Lung (tissue), 12 donors: ENCODE results near the gene RNPEPL1. TPM values are rescaled to one million over a fixed set of nuclear protein-coding genes. Genes with fewer than 3 reads are reported as not detected.

Source experiments
- ATAC-seq: fragments of 200-7000 bp; cut with Tn5 transposase; one replicate; pipeline ENCODE4 v1.9.1; 2020; ENCODE audit warnings: moderate number of reproducible peaks; ENCODE audit not compliant: insufficient read depth, low FRiP score
- DNase-seq, 3 donors: peaks; one replicate each; pipeline ENCODE4 v3.0.0-alpha.2; 2013 to 2017
- H3K27ac ChIP-seq, 2 donors: one replicate each; pipeline ENCODE4 v1.5.1; 2013; ENCODE audit warnings: mild to moderate bottlenecking in 2 of 2, moderate library complexity in 2 of 2, control low read depth in 1 of 2, inconsistent platforms in 1 of 2, low read depth in 1 of 2, low read length in 1 of 2
- H3K27me3 ChIP-seq, 3 donors: one replicate each; pipeline ENCODE4 v1.5.1; 2013; ENCODE audit warnings: low read length in 2 of 3; ENCODE audit not compliant: control insufficient read depth in 3 of 3, insufficient read depth in 3 of 3
- H3K36me3 ChIP-seq, 4 donors: one replicate each; pipeline ENCODE4 v1.5.1; 2013; ENCODE audit warnings: low read length in 4 of 4, mild to moderate bottlenecking in 1 of 4, moderate library complexity in 1 of 4; ENCODE audit not compliant: control insufficient read depth in 4 of 4, insufficient read depth in 4 of 4
- H3K4me1 ChIP-seq, 5 donors: one replicate each; pipeline ENCODE4 v1.5.1; 2013; ENCODE audit warnings: low read length in 5 of 5, mild to moderate bottlenecking in 2 of 5, moderate library complexity in 1 of 5; ENCODE audit not compliant: control insufficient read depth in 5 of 5, insufficient read depth in 5 of 5
- H3K4me3 ChIP-seq: one replicate; pipeline ENCODE4 v1.5.1; 2013; ENCODE audit warnings: mild to moderate bottlenecking, control low read depth, moderate library complexity
- H3K9ac ChIP-seq, 2 donors: one replicate each; pipeline ENCODE4 v1.5.1; 2013; ENCODE audit warnings: low read length in 2 of 2, control low read depth in 1 of 2; ENCODE audit not compliant: insufficient read depth in 1 of 2
- H3K9me3 ChIP-seq, 4 donors: one replicate each; pipeline ENCODE4 v1.5.1; 2013; ENCODE audit warnings: low read length in 3 of 4, mild to moderate bottlenecking in 1 of 4, moderate library complexity in 1 of 4; ENCODE audit not compliant: control insufficient read depth in 4 of 4, insufficient read depth in 3 of 4
- WGBS, 2 donors: extraction: QIAGEN DNeasy Blood & Tissue Kit; methylation state at CpG; one replicate each; pipeline ENCODE4 v1.1.7; 2013; 5-methylcytosine and 5-hydroxymethylcytosine counted together
- polyA plus RNA-seq, 2 donors: library from polyadenylated mRNA; stranded (reverse); fragments of 200-250 nt; gene quantifications; one replicate each; pipeline ENCODE4 v1.2.1, GENCODE V29; 2013
- total RNA-seq, 2 donors: library from RNA; depleted of rRNA in 1 of 2; stranded (reverse); fragments of >200 nt in 1 of 2; gene quantifications; one replicate each; pipeline ENCODE4 v1.2.1, GENCODE V29; 2014 to 2021
- TF ChIP-seq, protein P1 (sequence below): IDR thresholded peaks from 2 replicates; pipeline ENCODE4 v1.5.1; 2012; ENCODE audit warnings: mild to moderate bottlenecking; ENCODE audit errors: control extremely low read depth, extremely low read depth
- donor health status: control.
- donor health status: control.
- donor health status: Bipolar disorder and iron deficiency.
- donor health status: healthy.
- donor health status: DM: yes; HTN: yes; CAD: no.

RNPEPL1 gene
- total and polyA plus RNA-seq, 4 donors = 24.5 to 235 (median 88.2) TPM

DNA sequence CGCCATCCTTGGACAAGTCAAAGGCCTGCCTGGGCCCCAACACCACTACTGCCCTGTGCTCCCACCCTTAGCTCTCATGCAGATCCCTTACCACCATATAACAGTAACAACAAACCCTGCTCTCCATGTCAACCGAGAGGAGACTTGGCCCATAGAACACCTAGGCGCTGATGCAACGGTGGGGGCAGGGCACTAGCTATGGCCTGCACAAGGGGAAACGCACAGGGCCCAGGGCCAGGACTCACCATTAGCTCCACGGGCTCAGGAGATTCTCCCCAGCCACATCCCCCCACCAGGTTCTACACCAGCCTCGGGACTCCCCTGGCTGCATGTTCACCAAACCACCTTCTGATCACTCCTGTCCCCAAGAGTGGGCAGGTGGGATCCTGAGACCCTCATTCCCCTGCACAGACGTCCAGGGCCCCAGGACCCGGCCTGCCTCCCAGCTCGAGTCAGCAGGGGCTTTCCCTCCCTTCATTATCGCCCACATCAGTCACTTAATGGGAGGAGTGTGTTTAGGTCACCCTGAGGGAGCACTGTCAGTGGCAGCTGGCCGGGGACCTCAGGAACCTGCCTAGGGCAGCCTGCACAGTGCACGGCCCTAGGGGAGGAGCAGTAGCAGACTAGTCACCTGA, 39.8 kb upstream of the RNPEPL1 start:
- TF ChIP-seq, protein P1, sequence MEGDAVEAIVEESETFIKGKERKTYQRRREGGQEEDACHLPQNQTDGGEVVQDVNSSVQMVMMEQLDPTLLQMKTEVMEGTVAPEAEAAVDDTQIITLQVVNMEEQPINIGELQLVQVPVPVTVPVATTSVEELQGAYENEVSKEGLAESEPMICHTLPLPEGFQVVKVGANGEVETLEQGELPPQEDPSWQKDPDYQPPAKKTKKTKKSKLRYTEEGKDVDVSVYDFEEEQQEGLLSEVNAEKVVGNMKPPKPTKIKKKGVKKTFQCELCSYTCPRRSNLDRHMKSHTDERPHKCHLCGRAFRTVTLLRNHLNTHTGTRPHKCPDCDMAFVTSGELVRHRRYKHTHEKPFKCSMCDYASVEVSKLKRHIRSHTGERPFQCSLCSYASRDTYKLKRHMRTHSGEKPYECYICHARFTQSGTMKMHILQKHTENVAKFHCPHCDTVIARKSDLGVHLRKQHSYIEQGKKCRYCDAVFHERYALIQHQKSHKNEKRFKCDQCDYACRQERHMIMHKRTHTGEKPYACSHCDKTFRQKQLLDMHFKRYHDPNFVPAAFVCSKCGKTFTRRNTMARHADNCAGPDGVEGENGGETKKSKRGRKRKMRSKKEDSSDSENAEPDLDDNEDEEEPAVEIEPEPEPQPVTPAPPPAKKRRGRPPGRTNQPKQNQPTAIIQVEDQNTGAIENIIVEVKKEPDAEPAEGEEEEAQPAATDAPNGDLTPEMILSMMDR = no peak
- no peak overlapping the region for H3K4me3 ChIP-seq
- no peak for DNase-seq
- H3K4me1 ChIP-seq = no peaks in the 10 kb centered on the region
- H3K27me3 ChIP-seq = no peaks in the 10 kb centered on the region
- no peak for ATAC-seq
- H3K9me3 ChIP-seq = peaks cover 5 to 10% (median 7%) of the 10 kb centered on the region in 4 donors
- H3K9ac ChIP-seq = no peak overlapping the region
- H3K27ac ChIP-seq = no peak overlapping the region
- peaks cover 0 to 19% (median 8%) of the 10 kb centered on the region in 4 donors for H3K36me3 ChIP-seq
- 92 to 93% methylated on average over 13 of the region's 13 CpGs for WGBS, 2 donors

DNA sequence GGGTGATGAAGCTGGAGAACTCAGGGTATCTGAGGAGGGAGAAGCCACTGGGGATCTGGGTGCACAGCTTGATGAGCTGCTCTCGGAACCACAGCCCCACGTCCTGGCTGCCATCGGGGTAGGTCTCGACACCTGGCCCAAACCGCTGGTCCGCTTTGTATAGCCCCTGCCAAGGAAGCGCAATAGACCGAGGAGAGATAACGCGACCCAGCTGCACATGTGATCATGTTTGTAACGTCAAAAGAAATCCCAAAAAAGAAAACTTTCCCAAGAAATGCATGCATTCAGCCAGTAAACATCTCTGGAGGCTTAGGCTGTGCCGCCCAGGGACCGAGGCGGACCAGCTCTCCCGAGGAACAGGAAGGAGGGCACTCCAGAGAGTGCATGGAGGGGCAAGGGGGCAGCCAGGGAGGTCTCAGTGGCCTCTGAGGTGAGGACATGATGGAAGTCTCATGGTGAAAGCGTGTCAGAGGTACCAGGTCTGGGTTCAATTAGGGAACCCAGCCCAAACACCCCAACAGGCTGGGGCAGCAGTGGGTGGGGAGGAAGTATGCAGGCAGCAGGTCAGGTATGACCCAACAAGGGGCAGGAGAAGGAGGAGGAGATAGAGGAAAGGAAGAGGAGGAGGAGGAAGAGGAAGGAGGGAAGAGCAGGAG, 38.8 kb upstream of the RNPEPL1 start:
- DNase-seq (no peak), ATAC-seq (no peak)
- Histone ChIP-seq H3K9me3 (peaks cover 5 to 9% (median 6%) of the 10 kb centered on the region in 4 donors), H3K4me3 (no peak overlapping the region), H3K36me3 (peaks cover 0 to 14% (median 8%) of the 10 kb centered on the region in 4 donors), H3K27ac (no peak overlapping the region), H3K27me3 (no peaks in the 10 kb centered on the region), H3K9ac (no peak overlapping the region), H3K4me1 (no peaks in the 10 kb centered on the region)
- TF ChIP-seq, protein P1 = no peak
- 96 to 97% methylated on average over 16 of the region's 16 CpGs for WGBS, 2 donors

DNA sequence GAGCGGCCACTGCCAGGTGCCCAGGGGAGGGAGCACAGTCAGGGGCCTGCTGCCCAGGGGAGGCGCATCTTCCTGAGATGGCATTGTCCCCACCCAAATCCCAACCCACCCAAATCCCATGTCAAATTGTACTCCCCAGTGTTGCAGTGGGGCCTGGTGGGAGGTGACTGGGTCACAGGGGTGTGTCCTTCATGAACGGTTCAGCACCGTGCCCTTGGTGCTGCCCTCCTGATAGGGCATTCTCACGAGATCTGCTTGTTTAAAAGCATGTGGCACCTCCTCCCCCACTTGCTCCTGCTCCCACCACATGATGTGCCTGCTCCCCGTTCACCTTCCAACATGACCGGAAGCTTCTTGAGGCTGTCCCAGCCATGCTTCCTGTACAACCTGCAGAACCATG, 38.1 kb upstream of the RNPEPL1 start:
- DNase-seq (no peak), ATAC-seq (no peak)
- H3K9ac ChIP-seq = no peak overlapping the region
- H3K27me3 ChIP-seq = no peaks in the 10 kb centered on the region
- H3K4me3 ChIP-seq = no peak overlapping the region
- no peaks in the 10 kb centered on the region for H3K4me1 ChIP-seq
- 90 to 98% methylated on average over 7 of the region's 7 CpGs for WGBS, 2 donors
- no peak overlapping the region for H3K27ac ChIP-seq
- TF ChIP-seq, protein P1 = no peak
- peaks cover 3 to 9% (median 4%) of the 10 kb centered on the region in 4 donors for H3K9me3 ChIP-seq
- H3K36me3 ChIP-seq = peaks cover 0 to 14% (median 8%) of the 10 kb centered on the region in 4 donors
